Body of pancreas (tissue), 4 donors: Measurements from ENCODE around the gene HOXA11.

Source experiments
- CTCF ChIP-seq, 7 experiments: fragments of 450-650 bp in 4 of 7; fragments of 200-600 bp in 3 of 7; sonication (generic) in 3 of 7; IDR thresholded peaks; one replicate each; pipeline ENCODE4 v1.5.1; 2016 to 2019; ENCODE audit warnings: antibody characterized with exemption in 7 of 7
- POLR2A ChIP-seq, 3 donors: fragments of 450-650 bp; IDR thresholded peaks; one replicate each; pipeline ENCODE4 v1.6.1; 2016; ENCODE audit warnings: antibody characterized with exemption in 3 of 3, mild to moderate bottlenecking in 2 of 3

- TF ChIP-seq CTCF (IDR thresholded peaks at IDR 0.05) (no peak), POLR2A (IDR thresholded peaks at IDR 0.05) (no peak)
Observed at GRCh38 chr7:27176962-27177794, 7.9 kb downstream of the HOXA11 start.
